HuH-7 (cell line): ENCODE measurements around the gene PRKCA.

ENCODE experiments used
- DNase-seq: peaks from one replicate; pipeline ENCODE4 v3.0.0; 2011; ENCODE audit warnings: low spot score

The PRKCA gene

GRCh38 chr17:66625311-66625767 lies 322.9 kb downstream of the PRKCA start:
- DNase-seq = peak; percentile 50

- DNase-seq = no peak
These were observed 325.6 kb downstream of the PRKCA start for GRCh38 chr17:66627985-66628384.

- no peak for DNase-seq
These were observed 327.3 kb downstream of the PRKCA start for GRCh38 chr17:66629762-66630161.

- no peak for DNase-seq
These were observed 328.0 kb downstream of the PRKCA start for GRCh38 chr17:66630379-66630778.

GRCh38 chr17:66630828-66631472 lies 328.5 kb downstream of the PRKCA start:
- no peak for DNase-seq

GRCh38 chr17:66632731-66633130 lies 330.3 kb downstream of the PRKCA start:
- no peak for DNase-seq

GRCh38 chr17:66633317-66633965 lies 331.0 kb downstream of the PRKCA start:
- DNase-seq = no peak

GRCh38 chr17:66634193-66634592 lies 331.8 kb downstream of the PRKCA start:
- DNase-seq = no peak

- DNase-seq = no peak
These were observed 333.1 kb downstream of the PRKCA start for GRCh38 chr17:66635386-66636045.

- DNase-seq = no peak
These were observed 333.7 kb downstream of the PRKCA start for GRCh38 chr17:66636111-66636510.

- DNase-seq = no peak
These were observed 335.1 kb downstream of the PRKCA start for GRCh38 chr17:66637491-66637890.

- no peak for DNase-seq
These were observed 336.5 kb downstream of the PRKCA start for GRCh38 chr17:66638707-66639479.

GRCh38 chr17:66643815-66644710 lies 341.6 kb downstream of the PRKCA start:
- DNase-seq = no peak

- no peak for DNase-seq
These were observed 342.8 kb downstream of the PRKCA start for GRCh38 chr17:66645259-66645658.

GRCh38 chr17:66647391-66647983 lies 345.1 kb downstream of the PRKCA start:
- no peak for DNase-seq

GRCh38 chr17:66649818-66650543 lies 347.6 kb downstream of the PRKCA start:
- DNase-seq = no peak

GRCh38 chr17:66650544-66650877 lies 348.1 kb downstream of the PRKCA start:
- DNase-seq = no peak

- no peak for DNase-seq
These were observed 350.6 kb downstream of the PRKCA start for GRCh38 chr17:66652840-66653507.

GRCh38 chr17:66654106-66654740 lies 351.8 kb downstream of the PRKCA start:
- DNase-seq = no peak
